HL-60/S4 (cell line): ENCODE results near the gene MRTFA.
"Not testable (repeated sequence)": the region's sequence is repeated elsewhere in the genome, so short reads cannot be mapped to it uniquely, and the experiment has no call there.

ENCODE experiments used
- in situ Hi-C: fragments of 300-500 bp; cut with MboI; formaldehyde crosslinking; loops from 2 replicates; pipeline ENCODE4 v1.14.3; 2022; ENCODE audit warnings: low sequenced_read_pairs

The MRTFA gene

DNA sequence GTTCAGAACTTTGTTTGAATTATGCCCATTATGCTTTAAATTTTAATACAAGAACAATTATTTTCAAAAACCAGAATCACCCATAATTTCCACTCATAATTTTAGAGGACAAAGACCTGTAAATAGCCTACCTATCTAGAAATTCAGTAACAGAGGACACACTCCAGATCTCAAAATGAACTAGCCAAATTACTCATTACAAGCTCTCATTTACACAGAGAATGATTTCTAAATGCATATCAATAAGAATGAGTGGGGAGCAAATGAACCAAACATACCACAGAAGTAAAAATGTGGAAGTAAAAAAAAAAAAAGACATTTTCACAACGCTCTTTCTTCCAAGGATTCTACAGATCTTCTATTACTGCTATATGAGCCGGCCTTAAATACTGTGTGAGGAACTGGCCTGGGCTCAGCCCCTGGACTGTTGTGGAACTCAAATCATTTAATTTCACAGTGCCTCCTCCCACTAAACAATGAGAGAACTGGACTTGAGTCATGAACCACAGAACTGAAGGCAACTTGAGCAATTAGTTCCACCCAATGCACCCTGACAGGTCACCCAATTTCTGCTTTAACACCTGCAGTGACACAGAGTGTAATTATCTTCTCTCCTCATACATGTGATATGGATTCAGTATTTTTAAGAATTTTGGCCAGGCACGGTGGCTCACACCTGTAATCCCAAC lies 8.0 kb downstream of the MRTFA start:
- in situ Hi-C loops, result no loop called here

DNA sequence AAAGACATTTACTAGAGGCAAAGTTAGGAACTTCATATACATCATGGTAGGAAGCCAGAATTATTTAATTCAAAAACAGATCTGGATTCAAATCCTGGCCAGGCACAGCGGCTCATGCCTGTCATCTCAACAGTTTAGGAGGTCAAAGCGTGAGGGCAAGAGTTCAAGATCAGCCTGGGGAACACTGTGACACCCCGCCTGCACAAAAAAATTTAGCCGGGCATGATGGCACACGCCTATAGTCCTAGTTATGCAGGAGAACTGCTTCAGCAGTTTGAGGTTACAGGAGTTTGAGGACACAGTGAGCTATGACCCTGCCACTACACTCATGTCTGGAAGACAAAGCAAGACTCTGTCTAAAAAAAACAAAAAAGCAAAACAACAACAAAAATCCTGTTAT lies 8.9 kb downstream of the MRTFA start:
- in situ Hi-C loops, result no loop called here

DNA sequence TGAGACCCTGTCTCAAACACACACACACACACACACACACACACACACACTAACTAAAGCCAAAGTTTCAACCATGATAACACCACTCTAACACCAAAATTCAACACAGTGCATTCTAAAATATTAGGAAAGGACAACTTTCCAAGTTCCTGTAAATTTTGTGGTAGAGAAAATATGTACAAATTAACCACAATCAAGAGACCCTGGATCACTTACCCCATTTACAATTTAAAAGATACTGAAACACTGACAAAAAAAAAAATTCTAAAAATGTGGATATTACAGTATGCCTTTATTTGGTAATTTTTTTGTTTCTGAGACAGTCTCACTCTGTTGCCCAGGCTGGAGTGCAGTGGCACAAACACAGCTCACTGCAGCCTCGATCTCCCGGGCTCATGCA lies 9.7 kb downstream of the MRTFA start:
- in situ Hi-C loops, result no loop called here

DNA sequence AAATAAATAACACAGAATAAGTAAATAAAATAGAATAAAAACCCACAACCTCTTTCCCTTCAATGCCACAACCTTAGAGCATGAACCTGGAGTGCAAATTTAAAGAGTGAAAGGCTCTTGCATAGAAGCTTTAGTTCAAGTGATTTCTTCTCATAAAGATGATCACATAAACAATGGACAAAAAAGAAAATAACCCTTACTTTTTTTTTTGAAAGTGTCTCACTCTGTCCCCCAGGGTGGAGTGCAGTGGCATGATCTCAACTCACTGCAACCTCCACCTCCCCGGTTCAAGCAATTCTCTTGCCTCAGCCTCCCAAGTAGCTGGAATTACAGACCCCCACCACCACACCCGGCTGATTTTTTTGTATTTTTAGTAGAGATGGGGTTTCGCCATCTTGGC lies 10.7 kb downstream of the MRTFA start:
- in situ Hi-C loops, result not testable (repeated sequence)

DNA sequence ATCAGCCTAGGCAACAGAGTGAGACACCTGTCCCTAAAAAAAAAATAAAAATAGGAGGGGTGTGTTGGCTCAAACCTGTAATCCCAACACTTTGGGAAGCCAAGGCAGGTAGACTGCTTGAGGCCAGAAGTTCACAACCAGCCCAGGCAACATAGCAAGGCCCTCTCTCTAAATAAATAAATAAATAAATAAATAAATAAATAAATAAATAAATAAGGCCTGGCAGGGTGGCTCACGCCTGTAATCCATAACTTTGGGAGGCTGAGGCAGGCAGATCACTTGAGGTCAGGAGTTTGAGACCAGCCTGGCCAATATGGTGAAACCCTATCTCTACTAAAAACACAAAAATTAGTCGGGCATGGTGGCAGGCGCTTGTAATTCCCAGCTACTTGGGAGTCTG lies 11.2 kb downstream of the MRTFA start:
- in situ Hi-C loops, result not testable (repeated sequence)

DNA sequence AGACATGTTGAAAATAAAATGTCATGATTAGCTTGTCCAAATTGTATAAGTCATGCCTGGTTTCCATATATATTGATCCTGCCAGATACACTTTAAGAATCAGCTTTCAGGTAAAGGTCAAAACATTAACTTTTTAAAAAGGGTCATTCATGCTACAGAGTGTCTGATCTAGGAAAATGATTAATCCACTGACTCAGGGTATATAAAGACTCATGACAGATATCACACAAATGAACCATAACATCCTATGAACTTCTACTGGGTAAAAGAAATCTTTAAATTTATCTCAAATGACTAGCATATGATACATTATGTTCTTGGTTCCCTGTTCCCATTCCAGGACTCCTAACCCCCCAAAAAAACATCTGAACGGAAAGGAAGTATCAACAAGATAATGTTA lies 11.7 kb downstream of the MRTFA start:
- in situ Hi-C loops, result no loop called here

DNA sequence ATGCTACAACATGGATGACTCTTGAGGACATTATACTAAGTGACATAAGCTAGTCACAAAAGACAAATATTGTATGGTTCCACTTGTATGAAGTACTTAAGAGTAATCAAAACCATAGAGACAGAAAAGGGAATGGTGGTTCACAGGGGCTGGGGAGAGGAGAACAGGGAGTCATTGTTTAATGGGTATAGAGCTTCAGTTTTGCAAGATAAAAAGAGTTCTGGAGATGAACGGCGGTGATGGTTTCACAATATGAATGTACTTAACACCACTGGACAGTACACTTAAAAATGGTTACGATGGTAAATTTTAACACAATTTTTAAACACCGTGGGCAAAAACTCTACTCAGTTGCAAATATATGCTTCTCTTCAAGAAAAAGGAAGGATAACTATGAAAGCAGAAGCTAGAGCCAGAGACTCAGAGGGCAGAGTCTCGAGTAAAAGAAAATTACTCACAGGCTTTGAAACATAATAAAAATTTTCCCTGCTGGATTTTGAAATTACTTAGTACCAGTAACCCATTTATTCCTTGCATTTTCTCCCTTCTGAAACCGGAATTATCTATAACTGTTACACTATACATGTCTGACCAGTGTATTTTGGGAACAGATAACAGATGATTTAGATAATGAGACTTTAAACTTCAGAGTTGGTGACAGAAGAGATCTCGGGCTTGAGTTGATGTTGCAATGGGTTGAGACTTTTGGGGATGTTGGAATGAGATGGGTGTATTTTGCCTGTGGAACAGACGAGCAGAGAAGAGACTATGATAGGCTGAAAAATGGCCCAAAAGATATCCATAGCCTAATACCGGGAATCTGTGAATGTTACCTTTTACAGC lies 15.0 kb downstream of the MRTFA start:
- in situ Hi-C loops, result no loop called here

DNA sequence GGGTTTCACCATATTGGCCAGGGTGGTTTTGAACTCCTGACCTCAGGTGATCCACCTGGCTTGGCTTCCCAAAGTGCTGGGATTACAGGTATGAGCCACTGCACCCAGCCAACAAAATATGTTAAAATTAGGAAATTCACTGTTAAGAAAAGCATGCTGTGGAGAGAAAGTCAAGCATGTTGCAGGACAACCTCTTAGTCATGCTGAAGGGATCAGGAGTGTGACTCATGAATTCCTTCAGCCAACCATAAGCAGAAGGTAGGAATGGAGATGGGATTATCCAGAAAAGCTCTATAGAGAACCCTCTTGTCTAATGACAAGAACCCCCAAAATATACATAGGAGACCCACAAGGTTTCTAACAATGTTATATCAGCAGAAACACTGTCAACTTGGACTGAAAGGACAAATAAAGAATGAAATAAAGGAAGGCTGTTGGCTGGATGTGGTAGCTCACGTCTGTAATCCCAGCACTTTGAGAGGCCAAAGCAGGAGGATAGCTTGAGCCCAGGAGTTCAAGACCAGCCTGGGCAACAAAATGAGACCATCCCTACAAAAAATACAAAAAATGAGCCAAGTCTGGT lies 16.0 kb downstream of the MRTFA start:
- in situ Hi-C loops, result no loop called here

DNA sequence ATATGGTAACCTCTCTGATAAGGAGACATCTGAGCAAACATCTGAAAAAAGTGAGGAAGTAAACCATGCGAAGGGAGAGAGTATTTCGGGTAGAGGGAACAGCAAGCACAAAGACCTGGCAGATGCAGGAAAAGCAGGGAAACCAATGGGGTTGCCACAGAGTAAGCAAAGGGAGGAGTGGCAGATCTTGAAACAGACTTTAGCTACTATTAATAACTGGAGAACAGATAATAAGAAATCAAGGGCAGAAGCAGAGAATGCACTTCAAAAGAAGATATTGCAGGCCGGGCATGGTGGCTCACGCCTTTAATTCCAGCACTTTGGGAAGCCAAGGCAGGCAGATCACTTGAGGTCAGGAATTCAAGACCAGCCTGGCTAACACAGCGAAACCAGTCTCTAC lies 18.1 kb downstream of the MRTFA start:
- in situ Hi-C loops, result no loop called here

DNA sequence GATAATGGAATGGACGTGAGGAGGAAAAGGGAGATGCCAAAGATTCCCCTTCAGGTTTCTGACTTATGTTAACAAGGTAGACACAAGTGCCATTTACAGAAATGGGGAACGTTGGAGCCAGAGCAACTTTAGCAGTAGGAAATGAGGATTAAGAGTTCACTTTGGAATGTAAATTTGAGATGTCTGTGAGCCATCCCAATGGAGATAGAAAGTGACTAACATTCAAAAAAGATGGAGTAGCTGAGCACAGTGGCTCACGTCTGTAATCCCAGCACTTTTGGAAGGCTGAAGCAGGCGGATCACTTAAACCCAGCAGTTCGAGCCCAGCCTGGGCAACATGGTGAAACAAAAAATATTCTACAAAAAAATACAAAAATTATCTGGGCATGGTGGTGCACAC lies 19.9 kb downstream of the MRTFA start:
- in situ Hi-C loops, result no loop called here

DNA sequence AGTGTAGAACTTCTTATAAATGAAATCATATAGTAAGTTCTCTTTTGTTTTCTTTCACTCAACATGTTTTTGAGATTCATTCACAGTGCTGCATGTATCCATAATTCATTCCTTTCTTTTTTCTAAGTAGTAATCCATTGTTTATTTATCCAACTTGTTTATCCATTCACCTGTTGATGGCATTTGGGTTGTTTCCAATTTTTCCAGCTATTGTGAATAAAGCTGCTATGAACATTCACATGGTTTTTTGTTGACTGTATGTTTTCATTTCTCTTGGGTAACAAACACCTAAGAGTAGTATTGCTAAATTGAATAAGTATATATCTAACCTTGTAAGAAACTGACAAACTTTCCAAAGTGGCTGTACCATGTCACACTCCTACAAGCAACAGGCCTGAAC lies 23.5 kb downstream of the MRTFA start:
- in situ Hi-C loops, result no loop called here

DNA sequence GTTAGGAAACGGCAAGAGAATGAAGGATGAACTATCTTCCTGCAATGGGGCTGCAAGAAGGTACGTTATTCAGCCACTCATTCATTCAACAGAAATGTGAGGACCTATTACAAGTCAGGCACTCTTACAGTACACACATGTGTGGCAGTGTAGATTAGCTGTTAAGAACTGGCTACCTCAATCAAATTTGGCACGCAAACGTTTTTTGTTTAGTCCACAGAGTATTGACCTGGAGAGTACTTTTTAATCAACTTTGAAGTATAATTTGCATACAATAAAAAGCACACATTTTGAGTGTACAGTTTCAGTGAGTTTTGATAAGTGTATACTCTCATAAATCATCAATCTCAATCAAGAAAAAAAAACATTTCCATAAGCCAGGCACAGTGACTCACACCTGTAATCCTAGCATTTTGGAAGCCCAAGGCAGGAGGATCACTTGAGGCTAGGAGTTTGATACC lies 24.2 kb downstream of the MRTFA start:
- in situ Hi-C loops, result no loop called here

DNA sequence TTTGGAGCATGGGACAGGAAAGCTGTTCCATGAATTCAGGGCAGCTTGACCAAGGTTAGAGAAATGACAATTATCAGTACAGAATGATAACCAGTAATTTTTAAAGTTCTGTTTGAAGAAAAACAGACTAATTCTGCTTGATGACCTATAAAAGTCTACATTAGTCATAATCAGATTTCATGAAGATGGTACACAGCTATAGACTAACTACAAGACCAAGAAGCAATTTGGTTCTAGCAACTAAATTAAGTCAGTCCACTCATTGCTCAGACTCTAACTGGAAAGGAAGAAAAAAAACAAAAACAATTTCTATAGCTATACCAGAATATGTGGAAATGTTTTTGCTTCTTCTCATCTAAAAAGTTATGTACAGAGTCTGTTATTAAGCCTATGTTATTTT lies 24.9 kb downstream of the MRTFA start:
- in situ Hi-C loops, result no loop called here

DNA sequence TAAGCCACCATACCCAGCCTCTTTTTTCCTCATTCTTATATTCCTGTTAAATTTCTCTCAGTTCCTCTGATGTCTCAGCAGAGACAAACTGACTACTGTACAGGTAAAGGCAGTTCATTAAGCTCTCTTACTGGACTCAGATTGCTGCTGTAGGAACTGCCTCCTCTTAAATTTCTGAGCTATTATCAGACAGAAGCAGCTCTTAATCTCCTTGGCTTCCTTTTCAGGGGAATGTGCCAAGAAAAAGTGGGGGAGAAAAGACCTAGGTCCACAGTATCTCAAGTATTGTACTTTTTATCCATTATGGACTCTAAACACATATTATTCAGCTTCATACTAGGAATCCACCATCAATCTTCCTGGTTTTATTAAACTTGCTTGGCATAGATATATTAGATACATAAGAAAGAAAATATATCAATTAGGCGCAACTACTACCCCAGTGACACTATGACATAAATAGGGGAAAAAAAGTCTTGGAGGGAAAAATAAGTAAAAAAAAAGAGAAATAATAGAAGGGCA lies 26.1 kb downstream of the MRTFA start:
- in situ Hi-C loops, result no loop called here

DNA sequence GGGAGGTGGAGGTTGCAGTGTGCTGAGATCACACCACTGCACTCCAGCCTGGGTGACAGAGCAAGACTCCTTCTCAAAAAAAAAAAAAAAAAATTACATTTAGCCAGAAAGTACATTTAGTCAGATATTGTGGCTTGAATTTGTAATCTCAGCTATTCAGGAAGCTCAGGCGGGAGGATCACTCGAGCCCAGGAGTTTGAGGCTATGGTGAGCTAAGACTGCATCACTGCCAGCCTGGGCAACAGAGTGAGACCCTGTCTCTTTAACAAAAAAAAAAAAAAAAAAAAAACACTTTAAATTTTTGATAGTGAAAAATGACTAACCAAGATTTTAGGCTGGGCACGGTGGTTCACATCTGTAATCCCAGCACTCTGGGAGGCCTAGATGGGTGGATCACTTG lies 27.3 kb downstream of the MRTFA start:
- in situ Hi-C loops, result no loop called here

DNA sequence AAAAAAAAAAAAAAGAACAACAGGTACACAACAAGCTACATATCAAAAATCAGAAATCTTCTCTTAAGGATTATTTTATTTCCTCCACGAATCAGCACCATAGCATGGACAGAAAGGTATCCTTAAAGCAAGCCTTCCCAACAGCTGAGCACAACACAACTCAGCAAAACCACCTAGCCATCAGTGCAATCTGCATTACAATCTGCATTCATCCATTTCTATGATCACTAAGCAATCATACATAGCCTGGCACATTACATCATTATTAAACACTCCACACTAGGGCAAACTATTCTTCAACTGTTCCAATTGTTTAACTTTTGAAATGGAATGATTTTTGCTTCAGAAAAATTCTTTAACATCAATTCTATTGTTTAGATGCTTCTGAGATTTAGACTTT lies 29.0 kb downstream of the MRTFA start:
- in situ Hi-C loops, result no loop called here

DNA sequence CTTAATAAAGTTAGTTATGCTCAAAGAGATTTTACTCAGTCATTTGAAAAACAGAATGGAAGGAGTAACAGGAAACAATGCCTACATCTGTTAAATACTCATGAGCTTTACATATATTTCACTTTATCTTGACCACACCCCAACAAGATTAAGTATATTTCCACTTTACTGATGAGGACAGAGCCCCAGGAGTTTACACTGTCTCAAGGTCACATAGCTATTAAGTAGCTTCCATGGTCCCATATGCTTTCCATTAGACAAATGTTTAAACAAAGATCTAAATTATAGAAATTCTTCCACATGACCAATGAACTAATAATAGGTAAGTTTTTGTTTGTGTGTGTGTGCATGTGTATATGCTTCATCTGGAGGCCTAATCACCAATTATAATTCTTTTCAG lies 30.2 kb downstream of the MRTFA start:
- in situ Hi-C loops, result no loop called here

DNA sequence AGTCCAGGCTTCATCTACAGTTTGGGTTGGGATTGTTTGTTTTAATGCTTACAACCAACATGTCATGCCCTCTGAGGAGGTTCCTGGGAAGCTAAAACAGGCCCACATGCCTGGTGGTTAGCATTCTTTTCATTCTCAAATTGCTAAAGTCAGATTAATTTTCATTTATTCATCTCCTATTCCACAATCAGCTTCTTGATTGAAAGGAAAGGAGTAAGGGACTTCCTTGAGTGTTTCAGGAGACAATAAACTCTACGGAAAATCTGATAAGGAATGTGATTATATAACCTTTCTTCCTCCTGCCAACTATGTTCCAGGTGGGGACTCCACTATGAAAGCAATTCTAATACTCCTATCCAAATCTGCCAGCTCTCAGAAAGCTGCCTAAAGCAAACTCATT lies 30.8 kb downstream of the MRTFA start:
- in situ Hi-C loops, result no loop called here

DNA sequence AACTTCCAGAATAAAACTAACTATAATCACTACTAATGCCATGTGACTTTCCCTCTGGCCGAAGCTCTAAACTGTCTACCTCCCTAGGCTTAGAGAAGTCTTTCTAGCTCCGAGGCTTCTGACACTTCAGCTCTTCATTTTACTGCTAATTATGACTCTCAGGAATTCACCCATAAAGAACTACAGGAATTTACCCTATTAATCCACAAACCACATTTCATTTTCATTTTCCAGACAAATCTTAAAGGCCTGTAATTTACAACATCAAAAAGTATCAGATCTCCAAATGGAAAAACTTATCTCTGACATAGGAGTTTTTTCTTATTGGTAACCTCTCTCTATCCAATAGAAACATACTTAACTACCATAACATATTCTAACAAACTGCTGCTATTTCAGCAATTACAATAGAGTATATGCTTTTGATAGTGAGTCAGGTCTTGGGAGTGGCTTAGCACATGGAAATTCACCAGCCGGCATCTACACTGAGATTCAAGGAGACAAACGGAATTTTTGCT lies 33.4 kb downstream of the MRTFA start:
- in situ Hi-C loops, result no loop called here

DNA sequence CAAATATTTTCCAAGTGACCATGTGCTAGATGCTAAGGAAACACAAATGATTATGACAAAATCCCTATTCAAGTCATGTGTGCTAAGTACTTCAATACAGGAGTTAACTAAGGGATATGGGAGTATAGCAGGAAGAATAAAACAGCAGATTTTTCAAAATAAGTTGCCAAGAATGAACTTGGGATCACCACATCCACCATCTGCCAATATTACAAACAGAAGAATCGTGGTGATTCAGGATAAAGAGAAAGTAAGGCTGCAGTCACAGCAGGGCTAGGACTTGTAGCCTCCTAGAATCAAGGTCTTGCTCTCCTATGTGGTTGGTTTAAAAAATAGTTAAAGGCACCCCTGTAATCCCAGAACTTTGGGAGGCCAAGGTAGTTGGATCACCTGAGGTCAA lies 34.3 kb downstream of the MRTFA start:
- in situ Hi-C loops, result no loop called here

DNA sequence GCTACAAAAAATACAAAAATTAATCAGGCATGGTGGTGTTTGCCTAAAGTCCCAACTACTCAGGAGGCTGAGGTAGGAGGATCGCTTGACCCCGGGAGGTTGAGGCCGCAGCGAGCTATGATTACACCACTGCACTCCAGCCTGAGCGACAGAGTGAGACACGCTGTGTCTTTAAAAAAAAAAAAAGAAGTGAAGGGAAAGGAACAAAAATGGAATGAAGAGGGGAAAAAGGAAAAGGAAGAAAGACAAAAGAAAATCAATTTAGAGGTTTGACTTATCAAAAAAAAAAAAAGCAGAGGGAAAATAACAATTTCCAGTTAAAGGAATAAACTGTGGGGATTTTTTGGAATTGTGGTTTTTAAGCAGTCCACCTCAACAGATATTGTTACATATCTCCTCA lies 36.8 kb downstream of the MRTFA start:
- in situ Hi-C loops, result no loop called here

DNA sequence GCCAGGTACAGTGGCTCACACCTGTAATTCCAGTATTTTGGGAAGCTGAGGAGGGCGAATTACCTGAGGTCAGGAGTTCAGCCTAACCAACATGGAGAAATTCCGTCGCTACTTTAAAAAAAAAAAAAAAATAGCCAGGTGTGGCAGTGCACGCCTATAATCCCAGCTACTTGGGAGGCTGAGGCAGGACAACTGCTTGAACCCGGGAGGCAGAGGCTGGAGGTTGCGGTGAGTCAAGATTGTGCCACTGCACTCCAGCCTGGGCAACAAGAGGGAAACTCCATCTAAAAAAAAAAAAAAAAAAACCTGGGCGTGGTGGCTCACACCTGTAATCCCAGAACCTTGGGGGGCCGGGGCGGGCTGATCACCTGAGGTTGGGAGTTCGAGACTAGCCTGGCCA lies 37.8 kb downstream of the MRTFA start:
- in situ Hi-C loops, result not testable (repeated sequence)
